Activated T-helper 2 cell treated with anti-CD3 and anti-CD28 coated beads, Interferon-gamma antibody, Interleukin-2, Interleukin-4, amounts not matched to agents 10 μg/mL and 5 μg/mL and 100 μg/mL, durations not matched to agents 14 hours and 24 hours and 36 hours (primary cell): ENCODE measurements around the gene ACTL6B. TPM values are rescaled to one million over a fixed set of nuclear protein-coding genes. Genes with fewer than 3 reads are reported as not detected.

Source experiments
- total RNA-seq: library from RNA; stranded (reverse); gene quantifications from 2 replicates; pipeline ENCODE4 v1.2.3, GENCODE V29; 2022

ACTL6B gene
- total RNA-seq, 1 donor from 2014 or later, result not detected

Other genes with a start within 250 kb of the ACTL6B start
- gene ZCWPW1, start 227.7 kb downstream of the ACTL6B start, total RNA-seq, result 1.1 and 3.5 TPM in 2 replicates
- 50.9 and 51.0 TPM in 2 replicates for gene MEPCE, start 226.6 kb downstream of the ACTL6B start, total RNA-seq
- 59.8 and 63.6 TPM in 2 replicates for gene PPP1R35, start 220.0 kb downstream of the ACTL6B start, total RNA-seq
- gene SPACDR, start 192.2 kb downstream of the ACTL6B start, total RNA-seq, result 3.2 and 4.5 TPM in 2 replicates
- 103 and 106 TPM in 2 replicates for gene TSC22D4, start 177.2 kb downstream of the ACTL6B start, total RNA-seq
- gene NYAP1, start 172.5 kb downstream of the ACTL6B start, total RNA-seq, result 0.27 and 0.34 TPM in 2 replicates
- 75.5 and 75.7 TPM in 2 replicates for gene AGFG2, start 117.2 kb downstream of the ACTL6B start, total RNA-seq
- gene SAP25, start 82.5 kb downstream of the ACTL6B start, total RNA-seq, result 11.3 and 11.8 TPM in 2 replicates
- gene LRCH4, start 70.3 kb downstream of the ACTL6B start, total RNA-seq, result 105 and 106 TPM in 2 replicates
- 0.37 and 0.91 TPM in 2 replicates for gene FBXO24, start 70.1 kb downstream of the ACTL6B start, total RNA-seq
- 8.6 and 10.3 TPM in 2 replicates for gene PCOLCE, start 54.1 kb downstream of the ACTL6B start, total RNA-seq
- 14.1 TPM in 2 replicates for gene MOSPD3, start 43.9 kb downstream of the ACTL6B start, total RNA-seq
- 16.7 and 19.7 TPM in 2 replicates for gene TFR2, start 14.9 kb downstream of the ACTL6B start, total RNA-seq
- gene GNB2, start 17.3 kb upstream of the ACTL6B start, total RNA-seq, result 221 and 224 TPM in 2 replicates
- 51.0 and 53.9 TPM in 2 replicates for gene GIGYF1, start 37.8 kb upstream of the ACTL6B start, total RNA-seq
- 67.6 and 68.7 TPM in 2 replicates for gene POP7, start 49.7 kb upstream of the ACTL6B start, total RNA-seq
- 0.14 TPM in 1 of 2 replicates, not detected in the other for gene EPO, start 64.0 kb upstream of the ACTL6B start, total RNA-seq
- not detected in 2 replicates for gene ZAN, start 77.1 kb upstream of the ACTL6B start, total RNA-seq
- 2.1 and 2.4 TPM in 2 replicates for gene EPHB4, start 171.1 kb upstream of the ACTL6B start, total RNA-seq
- gene SLC12A9, start 196.3 kb upstream of the ACTL6B start, total RNA-seq, result 27.3 and 31.6 TPM in 2 replicates
- 38.5 and 38.7 TPM in 2 replicates for gene TRIP6, start 210.9 kb upstream of the ACTL6B start, total RNA-seq
- 280 and 290 TPM in 2 replicates for gene SRRT, start 218.7 kb upstream of the ACTL6B start, total RNA-seq
- gene UFSP1, start 233.3 kb upstream of the ACTL6B start, total RNA-seq, result 3.8 and 5.0 TPM in 2 replicates
- 0.09 and 0.21 TPM in 2 replicates for gene ACHE, start 239.4 kb upstream of the ACTL6B start, total RNA-seq